Esophagus squamous epithelium (tissue), 5 donors: ENCODE results near the gene NRG3. TPM values are rescaled to one million over a fixed set of nuclear protein-coding genes. Genes with fewer than 3 reads are reported as not detected.

Source experiments
- DNase-seq: peaks from one replicate; lab custom pipeline; 2025; lab: John Stamatoyannopoulos, UW
- H3K27ac ChIP-seq, 4 donors: fragments of 200-600 bp; sonication (generic); one replicate each; pipeline ENCODE4 v1.5.1; 2016 to 2019; ENCODE audit warnings: mild to moderate bottlenecking in 1 of 4
- H3K27me3 ChIP-seq, 4 donors: fragments of 200-600 bp; sonication (generic); 1 replicate in 3 of 4; 2 replicates in 1 of 4; pipeline versions ENCODE4 v1.5.1 to v1.6.0; 2017 to 2021; ENCODE audit warnings: antibody characterized with exemption in 1 of 4
- H3K36me3 ChIP-seq, 3 donors: fragments of 200-600 bp; sonication (generic); one replicate each; pipeline ENCODE4 v1.5.1; 2016 to 2019
- H3K4me1 ChIP-seq, 3 donors: fragments of 200-600 bp; sonication (generic); one replicate each; pipeline ENCODE4 v1.5.1; 2017 to 2019
- H3K4me3 ChIP-seq, 4 donors: fragments of 200-600 bp; sonication (generic); 1 replicate in 3 of 4; 2 replicates in 1 of 4; pipeline ENCODE4 v1.5.1; 2016 to 2019; ENCODE audit warnings: mild to moderate bottlenecking in 2 of 4, moderate library complexity in 1 of 4
- H3K9me3 ChIP-seq, 3 donors: fragments of 200-600 bp; sonication (generic); one replicate each; pipeline ENCODE4 v1.5.1; 2016 to 2019
- CTCF ChIP-seq, 6 experiments: fragments of 450-650 bp in 4 of 6; fragments of 200-600 bp in 2 of 6; sonication (generic) in 2 of 6; IDR thresholded peaks; one replicate each; pipeline ENCODE4 v1.5.1; 2016 to 2019; ENCODE audit warnings: antibody characterized with exemption in 6 of 6, mild to moderate bottlenecking in 4 of 6, moderate library complexity in 4 of 6
- POLR2A ChIP-seq, 4 donors: fragments of 450-650 bp; IDR thresholded peaks; one replicate each; pipeline ENCODE4 v1.6.1; 2017; ENCODE audit warnings: antibody characterized with exemption in 4 of 4, mild to moderate bottlenecking in 4 of 4, moderate library complexity in 3 of 4
- WGBS, 2 donors: methylation state at CpG; one replicate each; pipeline ENCODE4 v1.1.5; 2018; 5-methylcytosine and 5-hydroxymethylcytosine counted together
- intact Hi-C: fragments of 100-400 bp; cut with DNase I; formaldehyde crosslinking; loops from one replicate; pipeline ENCODE4 v1.15.0; 2022
- total RNA-seq, 4 donors: library from RNA; depleted of rRNA; stranded (reverse); fragments of >200 nt; gene quantifications; one replicate each; pipeline ENCODE4 v1.1.0, GENCODE V29; 2016
- donor health status: DM: yes; HTN: yes; CAD: no.

The NRG3 gene
- total RNA-seq, 4 donors from 2014 or later: 0.19 TPM; not detected in 3

- H3K27ac ChIP-seq: no peak overlapping the region
- no peak for TF ChIP-seq POLR2A (IDR thresholded peaks at IDR 0.05)
- no peak for TF ChIP-seq CTCF (IDR thresholded peaks at IDR 0.05)
- H3K27me3 ChIP-seq: no peaks in the 10 kb centered on the region
- DNase-seq: no peak
- intact Hi-C loops: no loop called here
- no peaks in the 10 kb centered on the region for H3K9me3 ChIP-seq
- H3K36me3 ChIP-seq: no peaks in the 10 kb centered on the region
- no peaks in the 10 kb centered on the region for H3K4me1 ChIP-seq
- H3K4me3 ChIP-seq: no peak overlapping the region
Observed at GRCh38 chr10:82625512-82626189, 750.7 kb downstream of the NRG3 start.

GRCh38 chr10:82628373-82628772 lies 753.4 kb downstream of the NRG3 start:
- Histone ChIP-seq H3K36me3 (no peaks in the 10 kb centered on the region), H3K27ac (no peak overlapping the region), H3K4me1 (no peaks in the 10 kb centered on the region), H3K9me3 (no peaks in the 10 kb centered on the region), H3K4me3 (no peak overlapping the region), H3K27me3 (no peaks in the 10 kb centered on the region)
- WGBS, 2 donors: 41 to 47% methylated on average over 3 of the region's 3 CpGs
- no peak for DNase-seq
- intact Hi-C loops: no loop called here
- no peak for TF ChIP-seq CTCF (IDR thresholded peaks at IDR 0.05)
- TF ChIP-seq POLR2A (IDR thresholded peaks at IDR 0.05): no peak

- 59 to 68% methylated on average over 1 of the region's 1 CpG for WGBS, 2 donors
Observed at GRCh38 chr10:82643076-82643475, 768.1 kb downstream of the NRG3 start.

GRCh38 chr10:82643601-82644000 lies 768.6 kb downstream of the NRG3 start:
- no peak for DNase-seq
- TF ChIP-seq CTCF (IDR thresholded peaks at IDR 0.05) (no peak), POLR2A (IDR thresholded peaks at IDR 0.05) (no peak)
- Histone ChIP-seq H3K4me1 (no peaks in the 10 kb centered on the region), H3K4me3 (no peak overlapping the region), H3K27ac (peak overlapping the region in 2 of 4 donors; percentile 16 to 26), H3K9me3 (no peaks in the 10 kb centered on the region), H3K36me3 (no peaks in the 10 kb centered on the region), H3K27me3 (no peaks in the 10 kb centered on the region)
- 61 to 69% methylated on average over 5 of the region's 5 CpGs for WGBS, 2 donors
- intact Hi-C loops: no loop called here

More at GRCh38 chr10:82643076-82643475, 768.1 kb downstream of the NRG3 start:
- H3K27me3 ChIP-seq: no peaks in the 10 kb centered on the region
- no peaks in the 10 kb centered on the region for H3K9me3 ChIP-seq
- no peak for TF ChIP-seq CTCF (IDR thresholded peaks at IDR 0.05)
- TF ChIP-seq POLR2A (IDR thresholded peaks at IDR 0.05): no peak
- H3K4me3 ChIP-seq: no peak overlapping the region
- H3K27ac ChIP-seq: peak overlapping the region in 1 of 4 donors; percentile 3
- DNase-seq: no peak
- H3K4me1 ChIP-seq: no peaks in the 10 kb centered on the region
- intact Hi-C loops: no loop called here
- H3K36me3 ChIP-seq: no peaks in the 10 kb centered on the region

- Histone ChIP-seq H3K27me3 (no peaks in the 10 kb centered on the region), H3K27ac (no peak overlapping the region), H3K9me3 (no peaks in the 10 kb centered on the region), H3K36me3 (no peaks in the 10 kb centered on the region), H3K4me3 (no peak overlapping the region), H3K4me1 (no peaks in the 10 kb centered on the region)
- TF ChIP-seq POLR2A (IDR thresholded peaks at IDR 0.05) (no peak), CTCF (IDR thresholded peaks at IDR 0.05) (no peak)
- no peak for DNase-seq
- intact Hi-C loops: no loop called here
Observed at GRCh38 chr10:82645221-82645620, 770.2 kb downstream of the NRG3 start.
